Measurements from ENCODE around the gene PHKG2.
"Not testable (repeated sequence)": the region's sequence is repeated elsewhere in the genome, so short reads cannot be mapped to it uniquely, and the experiment has no call there.

Gene PHKG2, protein sequence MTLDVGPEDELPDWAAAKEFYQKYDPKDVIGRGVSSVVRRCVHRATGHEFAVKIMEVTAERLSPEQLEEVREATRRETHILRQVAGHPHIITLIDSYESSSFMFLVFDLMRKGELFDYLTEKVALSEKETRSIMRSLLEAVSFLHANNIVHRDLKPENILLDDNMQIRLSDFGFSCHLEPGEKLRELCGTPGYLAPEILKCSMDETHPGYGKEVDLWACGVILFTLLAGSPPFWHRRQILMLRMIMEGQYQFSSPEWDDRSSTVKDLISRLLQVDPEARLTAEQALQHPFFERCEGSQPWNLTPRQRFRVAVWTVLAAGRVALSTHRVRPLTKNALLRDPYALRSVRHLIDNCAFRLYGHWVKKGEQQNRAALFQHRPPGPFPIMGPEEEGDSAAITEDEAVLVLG

GRCh38 chr16:30747799-30748633 lies at the start of gene PHKG2:
Gene PHKG2 (plus strand): TSS chr16:30748425. CDS start chr16:30748821, 396 bp downstream.
- DNase-seq (ENCODE audit: low read depth) = peak; percentile 83

GRCh38 chr16:30698816-30699614 lies 49.2 kb upstream of the PHKG2 start, which contains the start of gene SRCAP:
Gene SRCAP (plus strand): TSS chr16:30699171. CDS start chr16:30700825, 1,654 bp downstream.
- peak; percentile 83 for DNase-seq (ENCODE audit: low read depth)

- DNase-seq (ENCODE audit: low read depth) = no peak
Measured at GRCh38 chr16:30699615-30700099, 48.6 kb upstream of the PHKG2 start.

GRCh38 chr16:30700491-30700890 lies 47.7 kb upstream of the PHKG2 start:
- DNase-seq (ENCODE audit: low read depth) = no peak

- no peak for DNase-seq (ENCODE audit: low read depth)
Measured at GRCh38 chr16:30700971-30701370, 47.3 kb upstream of the PHKG2 start.

DNA sequence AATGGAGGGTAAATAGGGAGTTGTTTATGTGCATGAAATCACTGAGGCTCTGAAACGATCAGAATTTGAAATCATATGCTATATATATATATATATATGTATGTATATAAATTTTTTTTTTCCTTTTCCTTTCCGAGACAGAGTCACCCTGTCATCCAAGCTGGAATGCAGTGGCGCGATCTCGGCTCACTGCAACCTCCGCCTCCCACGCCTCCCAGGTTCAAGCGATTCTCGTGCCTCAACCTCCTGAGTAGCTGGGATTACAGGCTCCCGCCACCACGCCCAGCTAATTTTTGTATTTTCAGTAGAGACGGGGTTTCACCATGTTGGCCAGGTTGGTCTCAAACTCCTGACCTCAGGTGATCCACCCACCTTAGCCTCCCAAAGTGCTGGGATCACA lies 45.2 kb upstream of the PHKG2 start:
- DNase-seq (ENCODE audit: low read depth) = not testable (repeated sequence)

GRCh38 chr16:30703971-30704370 lies 44.3 kb upstream of the PHKG2 start:
- no peak for DNase-seq (ENCODE audit: low read depth)

- no peak for DNase-seq (ENCODE audit: low read depth)
Measured at GRCh38 chr16:30706046-30706445, 42.2 kb upstream of the PHKG2 start.

- no peak for DNase-seq (ENCODE audit: low read depth)
Measured at GRCh38 chr16:30710971-30711370, 37.3 kb upstream of the PHKG2 start.

GRCh38 chr16:30711712-30712111 lies 36.5 kb upstream of the PHKG2 start:
- DNase-seq (ENCODE audit: low read depth) = no peak

DNA sequence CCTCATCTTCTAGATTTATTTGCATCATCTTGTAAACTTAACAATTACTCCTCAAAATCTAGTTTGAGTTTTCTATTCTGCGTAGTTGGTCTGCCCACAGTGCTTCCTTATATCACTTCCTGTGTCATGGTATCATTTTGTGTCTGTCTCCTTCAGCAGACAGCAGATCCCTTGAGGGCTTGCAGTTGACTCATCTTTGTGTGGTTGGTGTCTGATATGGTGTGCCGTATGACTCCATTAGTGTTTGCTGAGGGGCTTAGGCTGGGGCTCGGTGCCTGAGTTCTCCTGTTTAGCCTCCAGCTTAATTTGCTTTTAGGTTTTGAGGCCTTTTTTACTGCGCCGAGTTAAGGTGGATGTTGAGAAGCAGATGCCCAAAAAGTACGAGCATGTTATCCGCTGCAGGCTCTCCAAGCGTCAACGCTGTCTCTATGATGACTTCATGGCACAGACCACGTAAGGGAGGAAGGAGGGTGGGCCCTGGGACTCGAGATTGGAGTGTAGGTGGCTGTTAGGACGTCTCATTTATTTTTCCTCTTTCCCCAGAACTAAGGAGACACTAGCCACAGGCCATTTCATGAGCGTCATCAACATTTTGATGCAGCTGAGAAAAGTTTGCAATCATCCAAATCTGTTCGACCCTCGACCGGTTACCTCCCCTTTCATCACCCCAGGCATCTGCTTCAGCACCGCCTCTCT lies 32.3 kb upstream of the PHKG2 start:
- DNase-seq (ENCODE audit: low read depth) = peak; percentile 24

GRCh38 chr16:30720086-30720485 lies 28.1 kb upstream of the PHKG2 start:
- DNase-seq (ENCODE audit: low read depth) = no peak

DNA sequence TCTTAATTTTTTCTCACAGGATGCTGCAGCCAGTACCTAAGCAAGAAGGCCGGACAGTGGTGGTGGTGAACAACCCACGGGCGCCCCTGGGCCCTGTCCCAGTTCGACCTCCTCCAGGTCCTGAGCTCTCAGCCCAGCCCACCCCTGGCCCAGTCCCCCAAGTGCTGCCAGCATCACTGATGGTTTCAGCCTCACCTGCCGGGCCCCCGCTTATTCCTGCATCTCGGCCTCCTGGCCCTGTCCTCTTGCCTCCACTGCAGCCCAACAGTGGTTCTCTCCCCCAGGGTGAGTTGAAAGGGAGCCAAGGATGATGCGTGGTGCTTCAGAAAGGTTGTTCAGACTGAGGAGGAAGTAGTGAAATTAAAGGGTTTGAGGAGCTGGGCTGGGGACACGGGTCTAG lies 27.5 kb upstream of the PHKG2 start:
- no peak for DNase-seq (ENCODE audit: low read depth)

- no peak for DNase-seq (ENCODE audit: low read depth)
Measured at GRCh38 chr16:30721167-30721566, 27.1 kb upstream of the PHKG2 start.

DNA sequence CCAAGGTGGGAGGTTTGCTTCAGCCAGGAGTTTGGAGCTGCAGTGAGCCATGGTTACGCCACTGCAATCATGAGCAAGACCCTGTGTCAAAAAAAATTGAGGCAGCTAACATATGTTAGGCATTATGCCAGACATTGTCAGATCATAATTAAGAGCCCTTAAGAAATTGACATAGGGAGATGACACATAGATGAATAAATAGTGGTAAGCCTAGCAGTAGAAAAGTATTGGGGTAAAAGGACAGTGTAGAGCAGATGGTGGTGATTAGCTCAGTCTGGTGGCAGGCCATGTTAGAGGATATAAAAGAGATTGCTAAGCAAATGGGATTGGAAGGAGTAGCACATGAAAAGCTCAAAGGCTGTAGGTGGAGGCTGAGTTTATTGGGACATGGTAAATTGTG lies 26.6 kb upstream of the PHKG2 start:
- no peak for DNase-seq (ENCODE audit: low read depth)

- DNase-seq (ENCODE audit: low read depth) = no peak
Measured at GRCh38 chr16:30722443-30722842, 25.8 kb upstream of the PHKG2 start.

GRCh38 chr16:30722916-30723315 lies 25.3 kb upstream of the PHKG2 start:
- DNase-seq (ENCODE audit: low read depth) = no peak

- DNase-seq (ENCODE audit: low read depth) = no peak
Measured at GRCh38 chr16:30723725-30724355, 24.4 kb upstream of the PHKG2 start.

GRCh38 chr16:30724641-30725417 lies 23.4 kb upstream of the PHKG2 start:
- no peak for DNase-seq (ENCODE audit: low read depth)

DNA sequence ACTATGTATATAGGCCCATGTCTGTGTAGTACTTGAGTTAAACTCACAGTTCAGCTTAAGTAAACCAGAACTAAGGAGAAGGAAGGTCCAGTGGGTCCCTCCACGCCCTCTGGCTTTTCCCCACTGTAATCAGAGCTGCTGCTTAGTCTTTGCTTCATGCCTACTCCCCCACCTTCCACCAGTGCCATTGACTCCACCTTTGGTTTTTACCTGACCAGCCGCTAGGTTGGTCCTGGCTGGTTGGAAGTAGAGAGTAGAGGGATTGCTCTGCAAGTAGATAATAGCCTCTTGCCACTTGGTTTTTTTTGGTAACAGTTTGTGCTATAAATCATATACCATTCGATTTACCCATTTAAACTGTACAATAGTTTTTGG lies 22.8 kb upstream of the PHKG2 start:
- DNase-seq (ENCODE audit: low read depth) = no peak
